H9 (cell line): ENCODE results near the gene BPIFB2. TPM values are rescaled to one million over a fixed set of nuclear protein-coding genes. Genes with fewer than 3 reads are reported as not detected.
"Not testable (repeated sequence)": the region's sequence is repeated elsewhere in the genome, so short reads cannot be mapped to it uniquely, and the experiment has no call there.

Experiments used
- DNase-seq: peaks from one replicate; pipeline ENCODE4 v3.0.0-alpha.2; 2017
- H2AFZ ChIP-seq: one replicate; pipeline ENCODE4 v1.6.1; 2013; ENCODE audit warnings: mild to moderate bottlenecking, low read length, control low read depth, moderate library complexity
- H2AK5ac ChIP-seq: 2 replicates; pipeline ENCODE4 v1.6.1; 2013; ENCODE audit warnings: low read length, control low read depth, mixed read lengths; ENCODE audit not compliant: insufficient read length
- H2BK120ac ChIP-seq: one replicate; pipeline ENCODE4 v1.6.1; 2013; ENCODE audit warnings: low read depth, mild to moderate bottlenecking, low read length, control low read depth, inconsistent platforms; ENCODE audit not compliant: poor library complexity, severe bottlenecking
- H2BK12ac ChIP-seq: 2 replicates; pipeline ENCODE4 v1.6.1; 2013; ENCODE audit warnings: low read length, control low read depth, mixed read lengths, low read depth; ENCODE audit not compliant: insufficient read length
- H2BK15ac ChIP-seq: 2 replicates; pipeline ENCODE4 v1.6.1; 2013; ENCODE audit warnings: low read depth, low read length, control low read depth
- H2BK20ac ChIP-seq: one replicate; pipeline ENCODE4 v1.6.1; 2013; ENCODE audit warnings: low read depth, mild to moderate bottlenecking, low read length, control low read depth, inconsistent platforms; ENCODE audit not compliant: poor library complexity, severe bottlenecking
- H2BK5ac ChIP-seq: 2 replicates; pipeline ENCODE4 v1.6.1; 2013; ENCODE audit warnings: low read length, control low read depth, mixed read lengths; ENCODE audit not compliant: insufficient read length
- H3K14ac ChIP-seq: 2 replicates; pipeline ENCODE4 v1.6.1; 2013; ENCODE audit warnings: low read length, control low read depth; ENCODE audit not compliant: insufficient read depth
- H3K18ac ChIP-seq: 2 replicates; pipeline ENCODE4 v1.6.1; 2013; ENCODE audit warnings: low read depth, mild to moderate bottlenecking, mixed read lengths, low read length, control low read depth; ENCODE audit not compliant: insufficient read length
- H3K23ac ChIP-seq: 2 replicates; pipeline ENCODE4 v1.6.1; 2013; ENCODE audit warnings: low read length, control low read depth, mixed read lengths, low read depth; ENCODE audit not compliant: insufficient read length
- H3K23me2 ChIP-seq: 2 replicates; pipeline ENCODE4 v1.6.1; 2013; ENCODE audit warnings: low read depth, mild to moderate bottlenecking, mixed read lengths, low read length, control low read depth; ENCODE audit not compliant: insufficient read length, poor library complexity, severe bottlenecking
- H3K27ac ChIP-seq: 2 replicates; pipeline ENCODE4 v1.5.1; 2013; ENCODE audit warnings: low read length, control low read depth, mixed read lengths, low read depth; ENCODE audit not compliant: insufficient read length
- H3K27me3 ChIP-seq: 2 replicates; pipeline ENCODE4 v1.6.1; 2013; ENCODE audit warnings: low read length, control low read depth, inconsistent platforms; ENCODE audit not compliant: insufficient read depth
- H3K4ac ChIP-seq: 2 replicates; pipeline ENCODE4 v1.6.1; 2013; ENCODE audit warnings: low read depth, mild to moderate bottlenecking, control low read depth, inconsistent platforms, low read length, moderate library complexity
- H3K4me1 ChIP-seq: 2 replicates; pipeline ENCODE4 v1.6.1; 2013; ENCODE audit warnings: low read length, control low read depth, inconsistent platforms; ENCODE audit not compliant: insufficient read depth
- H3K4me2 ChIP-seq: 2 replicates; pipeline ENCODE4 v1.6.1; 2013; ENCODE audit warnings: low read length, control low read depth, mixed read lengths; ENCODE audit not compliant: insufficient read length, insufficient read depth
- H3K56ac ChIP-seq: 2 replicates; pipeline ENCODE4 v1.6.1; 2013; ENCODE audit warnings: low read depth, mild to moderate bottlenecking, mixed read lengths, low read length, control low read depth; ENCODE audit not compliant: insufficient read length
- H3K79me1 ChIP-seq: 2 replicates; pipeline ENCODE4 v1.6.1; 2013; ENCODE audit warnings: low read depth, mild to moderate bottlenecking, moderate library complexity, low read length, control low read depth, inconsistent platforms; ENCODE audit not compliant: insufficient read depth, poor library complexity, severe bottlenecking
- H3K79me2 ChIP-seq: 2 replicates; pipeline ENCODE4 v1.6.1; 2013; ENCODE audit warnings: low read length, control low read depth, inconsistent platforms; ENCODE audit not compliant: insufficient read depth
- H3K9ac ChIP-seq: 2 replicates; pipeline ENCODE4 v1.6.1; 2013; ENCODE audit warnings: low read length, control low read depth, mixed read lengths; ENCODE audit not compliant: insufficient read length; ENCODE audit errors: extremely low read depth
- H3K9me3 ChIP-seq: one replicate; pipeline ENCODE4 v1.6.1; 2013; ENCODE audit warnings: low read depth, low read length, inconsistent platforms; ENCODE audit not compliant: control insufficient read depth
- H3T11ph ChIP-seq: one replicate; pipeline ENCODE4 v1.6.1; 2013; ENCODE audit warnings: mild to moderate bottlenecking, low read length, control low read depth, inconsistent platforms
- H4K20me1 ChIP-seq: one replicate; pipeline ENCODE4 v1.6.1; 2013; ENCODE audit not compliant: control insufficient read depth, insufficient read length, insufficient read depth
- H4K5ac ChIP-seq: 2 replicates; pipeline ENCODE4 v1.6.1; 2013; ENCODE audit warnings: low read depth, mild to moderate bottlenecking, mixed read lengths, low read length, control low read depth; ENCODE audit not compliant: insufficient read length
- H4K8ac ChIP-seq: replicated peaks from 2 replicates; pipeline ENCODE4 v1.6.1; 2013; ENCODE audit warnings: low read length, control low read depth, mixed read lengths, low read depth; ENCODE audit not compliant: insufficient read length
- H4K91ac ChIP-seq: 2 replicates; pipeline ENCODE4 v1.6.1; 2013; ENCODE audit warnings: low read depth, mild to moderate bottlenecking, moderate library complexity, mixed read lengths, low read length, control low read depth; ENCODE audit not compliant: insufficient read length
- H3K27ac Mint-ChIP-seq, 3 experiments: 2 replicates in 2 of 3; 3 replicates in 1 of 3; pipeline ENCODE4 v1.8.0; 2020 to 2021; ENCODE audit warnings: mixed read lengths in 3 of 3, mild to moderate bottlenecking in 1 of 3, moderate library complexity in 1 of 3
- H3K27me3 Mint-ChIP-seq: 2 replicates; pipeline ENCODE4 v1.8.0; 2021; ENCODE audit warnings: low read depth, mild to moderate bottlenecking, moderate library complexity, mixed read lengths
- H3K36me3 Mint-ChIP-seq, 3 experiments: 2 replicates in 2 of 3; 3 replicates in 1 of 3; pipeline ENCODE4 v1.8.0; 2020 to 2021; ENCODE audit warnings: low read depth in 3 of 3, mixed read lengths in 3 of 3; ENCODE audit not compliant: insufficient read depth in 1 of 3
- H3K4me1 Mint-ChIP-seq, 2 experiments: 2 replicates each; pipeline ENCODE4 v1.8.0; 2020; ENCODE audit warnings: mixed read lengths in 2 of 2
- H3K4me3 Mint-ChIP-seq, 2 experiments: 2 replicates in 1 of 2; 3 replicates in 1 of 2; pipeline ENCODE4 v1.8.0; 2020 to 2021; ENCODE audit warnings: mild to moderate bottlenecking in 2 of 2, mixed read lengths in 2 of 2, moderate library complexity in 1 of 2
- H3K9me3 Mint-ChIP-seq, 2 experiments: 2 replicates in 1 of 2; 3 replicates in 1 of 2; pipeline ENCODE4 v1.8.0; 2020; ENCODE audit warnings: mild to moderate bottlenecking in 2 of 2, mixed read lengths in 2 of 2, moderate library complexity in 1 of 2
- CTCF ChIP-seq: fragments of 200-600 bp; sonication (generic); conservative IDR thresholded peaks from 3 replicates; pipeline ENCODE4 v1.8.0; 2021; ENCODE audit warnings: antibody characterized with exemption, mild to moderate bottlenecking
- WGBS: extraction: QIAGEN DNeasy Blood & Tissue Kit; methylation state at CpG from one replicate; pipeline ENCODE4 v1.1.7; 2013; ENCODE audit warnings: missing lambda C conversion rate, low lambda C conversion rate, mixed read lengths; ENCODE audit not compliant: insufficient read length; ENCODE audit errors: extremely low coverage; 5-methylcytosine and 5-hydroxymethylcytosine counted together
- total RNA-seq: library from RNA; stranded (reverse); gene quantifications from 2 replicates; pipeline ENCODE4 v1.2.1, GENCODE V29; 2021

Gene BPIFB2
- total RNA-seq, 1 experiment from 2014 or later: not detected

- no CpG with 5 or more reads among the region's 10 CpGs for WGBS
- H3K27me3 Mint-ChIP-seq: peaks cover 10% of the 10 kb centered on the region
- no peak for TF ChIP-seq CTCF
- H2AFZ ChIP-seq: no peak overlapping the region
- no peak overlapping the region for H3K56ac ChIP-seq
- no peak overlapping the region for H4K5ac ChIP-seq
- no peaks in the 10 kb centered on the region for H4K20me1 ChIP-seq
- peak overlapping the region in 2 of 3 experiments; percentile 3 to 12; a peak in 1 of 7 replicates for H3K27ac Mint-ChIP-seq
- no peak overlapping the region for H3K4ac ChIP-seq
- H2BK5ac ChIP-seq: no peak overlapping the region
- H3K9me3 Mint-ChIP-seq: peaks cover 8 to 11% of the 10 kb centered on the region in 2 experiments
- no peaks in the 10 kb centered on the region for H3K79me1 ChIP-seq
- H3K36me3 Mint-ChIP-seq: peaks cover 0 to 8% (median 8%) of the 10 kb centered on the region in 3 experiments; a peak in 5 of 7 replicates
- H3K4me2 ChIP-seq: no peak overlapping the region
- no peak overlapping the region for H3K27ac ChIP-seq
- H2BK20ac ChIP-seq: no peak overlapping the region
- H2BK12ac ChIP-seq: no peak overlapping the region
- H3T11ph ChIP-seq: no peak overlapping the region
- H3K27me3 ChIP-seq: no peaks in the 10 kb centered on the region
- H3K23ac ChIP-seq: no peak overlapping the region
- no peak overlapping the region for H4K8ac ChIP-seq
- peak overlapping the region; percentile 16; the same call in 1 of the 2 replicates for H3K14ac ChIP-seq
- no peaks in the 10 kb centered on the region for H3K23me2 ChIP-seq
- no peak overlapping the region for H4K91ac ChIP-seq
- no peak overlapping the region for H3K9ac ChIP-seq
- no peak overlapping the region for H2BK120ac ChIP-seq
- no peaks in the 10 kb centered on the region for H3K9me3 ChIP-seq
- H3K18ac ChIP-seq: peak overlapping the region; percentile 12
- DNase-seq: no peak
- H3K79me2 ChIP-seq: no peaks in the 10 kb centered on the region
- H3K4me1 Mint-ChIP-seq: peaks cover 14 to 23% of the 10 kb centered on the region in 2 experiments
- H3K4me1 ChIP-seq: peaks cover 4% of the 10 kb centered on the region; the same call in 1 of the 2 replicates
- no peak overlapping the region for H2BK15ac ChIP-seq
- no peak overlapping the region for H2AK5ac ChIP-seq
- no peak overlapping the region; a peak in 1 of 5 replicates for H3K4me3 Mint-ChIP-seq
Observed at GRCh38 chr20:32973077-32973717, 34.3 kb upstream of the BPIFB2 start.

GRCh38 chr20:32974204-32975064 is 33.1 kb upstream of the BPIFB2 start:
- H3K9me3 ChIP-seq, H3K4ac ChIP-seq, H3K27me3 Mint-ChIP-seq, H4K20me1 ChIP-seq, H2AK5ac ChIP-seq, H3K23me2 ChIP-seq, H4K91ac ChIP-seq, H3K79me2 ChIP-seq, H4K8ac ChIP-seq, H2BK15ac ChIP-seq, H2BK20ac ChIP-seq, H3K36me3 Mint-ChIP-seq, H3K27me3 ChIP-seq, H2BK120ac ChIP-seq, H3T11ph ChIP-seq, H3K4me2 ChIP-seq, H3K23ac ChIP-seq, H3K79me1 ChIP-seq, H2BK12ac ChIP-seq, H3K56ac ChIP-seq, H2BK5ac ChIP-seq, H4K5ac ChIP-seq, H3K4me1 ChIP-seq, H3K9ac ChIP-seq, H2AFZ ChIP-seq: not testable (repeated sequence)
- Mint-ChIP-seq H3K27ac (peak overlapping the region; percentile 3 to 69 (median 49); a peak in 6 of 7 replicates), H3K4me1 (peaks cover 14 to 23% of the 10 kb centered on the region in 2 experiments), H3K4me3 (peak overlapping the region in 1 of 2 experiments; percentile 8; a peak in 2 of 5 replicates), H3K9me3 (peaks cover 8 to 11% of the 10 kb centered on the region in 2 experiments)
- peak overlapping the region; percentile 79; the same call in 1 of the 2 replicates for H3K14ac ChIP-seq
- peak; percentile 72 for DNase-seq
- peak overlapping the region; percentile 17 for H3K27ac ChIP-seq
- peak overlapping the region; percentile 59 for H3K18ac ChIP-seq
- WGBS: no CpG with 5 or more reads among the region's 9 CpGs
